ENCODE data around the gene APBB1. TPM values are rescaled to one million over a fixed set of nuclear protein-coding genes. Genes with fewer than 3 reads are reported as not detected.

Gene APBB1
- total and polyA plus RNA-seq, 9 of the 15 experiments (the other 6 are each of a cell fraction or from before 2014, with no cell fraction given), result 0.04 to 0.73 (median 0.40) TPM

- no peak for TF ChIP-seq GABPB2 (CRISPR knock-in tag; conservative IDR thresholded peaks at IDR 0.05)
- no peak for TF ChIP-seq ZKSCAN3 (CRISPR knock-in tag; IDR thresholded peaks at IDR 0.05)
- TF ChIP-seq RREB1 (CRISPR knock-in tag; IDR thresholded peaks at IDR 0.05), result 0 out of 2 replicates have a peak, but pooled peaks have one; percentile 29
- TF ChIP-seq ZNF57 (CRISPR knock-in tag; IDR thresholded peaks at IDR 0.05), result no peak
- no peak for TF ChIP-seq ELK3 (CRISPR knock-in tag; IDR thresholded peaks at IDR 0.05)
- peak; percentile 12; the same call in 1 of the 2 replicates for TF ChIP-seq GATA2 (CRISPR knock-in tag; IDR thresholded peaks at IDR 0.05)
- no peak for TF ChIP-seq BCLAF1 (IDR thresholded peaks at IDR 0.05; ENCODE audit: borderline replicate concordance in 1 of 2, control insufficient read depth in 1 of 2, low read depth in 2 of 2, low read length in 1 of 2)
- no peak for TF ChIP-seq GTF2B (IDR thresholded peaks at IDR 0.05; ENCODE audit: extremely low read depth, insufficient read length)
- 0 out of 2 replicates have a peak, but pooled peaks have one; percentile 17 for TF ChIP-seq FOSL1 (tag; conservative IDR thresholded peaks at IDR 0.05)
- TF ChIP-seq BCOR (IDR thresholded peaks at IDR 0.05), result no peak
- no peak for TF ChIP-seq ETS1 (conservative IDR thresholded peaks at IDR 0.05; ENCODE audit: control insufficient read depth, low read depth, low read length)
These were observed 28.8 kb downstream of the APBB1 start, which contains the start of gene SMPD1 (continued) for GRCh38 chr11:6389905-6390717.

Data from K562 (cell line).